Measurements from ENCODE around the gene FAM170B. TPM values are rescaled to one million over a fixed set of nuclear protein-coding genes. Genes with fewer than 3 reads are reported as not detected.

FAM170B gene
- total RNA-seq, 4 donors from 2014 or later, result not detected

DNA sequence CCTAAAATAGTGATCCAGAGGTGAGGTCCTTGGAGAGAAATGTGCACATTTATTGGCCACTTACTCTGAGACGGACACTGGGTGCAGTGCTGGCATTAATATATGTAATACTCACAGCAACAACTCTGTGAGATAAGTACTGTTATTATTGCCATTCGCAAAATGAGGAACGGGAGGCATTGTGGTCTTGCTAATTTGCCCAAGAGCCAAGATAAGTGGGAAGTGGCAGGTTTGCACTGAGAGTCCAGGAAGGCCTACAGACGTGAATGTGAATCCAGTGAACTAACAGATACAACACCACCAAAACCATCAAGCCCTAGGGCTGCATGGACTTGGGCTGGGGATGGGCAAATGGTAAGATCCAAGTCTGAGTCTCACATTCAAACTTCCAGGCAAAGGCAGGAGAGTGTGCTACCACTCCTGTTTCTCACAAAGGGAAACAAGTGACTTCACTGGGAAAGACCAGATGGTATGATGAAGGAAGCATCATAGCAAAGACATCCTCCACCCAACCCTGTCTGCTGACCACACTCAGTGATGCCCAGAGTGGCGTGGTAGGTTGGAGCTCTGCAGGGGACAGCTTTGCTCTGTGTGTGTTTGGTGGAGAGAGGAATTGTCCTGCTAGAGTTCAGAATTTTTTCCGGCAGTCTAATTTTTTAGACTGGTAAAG is 35.1 kb upstream of the FAM170B start:
- Histone ChIP-seq H3K4me1 (peaks cover 0 to 18% (median 0%) of the 10 kb centered on the region in 3 donors), H3K9me3 (no peaks in the 10 kb centered on the region), H3K27ac (no peak overlapping the region), H3K27me3 (no peaks in the 10 kb centered on the region), H3K36me3 (peaks cover 0 to 17% (median 0%) of the 10 kb centered on the region in 3 donors), H3K4me3 (no peak overlapping the region)
- intact Hi-C loops (cut with DNase I), result loop anchor here (5.0 to 10.0 kb wide), 2 partner anchors 192 to 504 kb away; no protein-coding TSS in a partner anchor
- no peak for DNase-seq
- 69 to 82% methylated on average over 6 of the region's 6 CpGs for WGBS, 2 donors
- TF ChIP-seq, protein P1, sequence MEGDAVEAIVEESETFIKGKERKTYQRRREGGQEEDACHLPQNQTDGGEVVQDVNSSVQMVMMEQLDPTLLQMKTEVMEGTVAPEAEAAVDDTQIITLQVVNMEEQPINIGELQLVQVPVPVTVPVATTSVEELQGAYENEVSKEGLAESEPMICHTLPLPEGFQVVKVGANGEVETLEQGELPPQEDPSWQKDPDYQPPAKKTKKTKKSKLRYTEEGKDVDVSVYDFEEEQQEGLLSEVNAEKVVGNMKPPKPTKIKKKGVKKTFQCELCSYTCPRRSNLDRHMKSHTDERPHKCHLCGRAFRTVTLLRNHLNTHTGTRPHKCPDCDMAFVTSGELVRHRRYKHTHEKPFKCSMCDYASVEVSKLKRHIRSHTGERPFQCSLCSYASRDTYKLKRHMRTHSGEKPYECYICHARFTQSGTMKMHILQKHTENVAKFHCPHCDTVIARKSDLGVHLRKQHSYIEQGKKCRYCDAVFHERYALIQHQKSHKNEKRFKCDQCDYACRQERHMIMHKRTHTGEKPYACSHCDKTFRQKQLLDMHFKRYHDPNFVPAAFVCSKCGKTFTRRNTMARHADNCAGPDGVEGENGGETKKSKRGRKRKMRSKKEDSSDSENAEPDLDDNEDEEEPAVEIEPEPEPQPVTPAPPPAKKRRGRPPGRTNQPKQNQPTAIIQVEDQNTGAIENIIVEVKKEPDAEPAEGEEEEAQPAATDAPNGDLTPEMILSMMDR (IDR thresholded peaks at IDR 0.05), result no peak
- no peak for TF ChIP-seq POLR2A (IDR thresholded peaks at IDR 0.05)

DNA sequence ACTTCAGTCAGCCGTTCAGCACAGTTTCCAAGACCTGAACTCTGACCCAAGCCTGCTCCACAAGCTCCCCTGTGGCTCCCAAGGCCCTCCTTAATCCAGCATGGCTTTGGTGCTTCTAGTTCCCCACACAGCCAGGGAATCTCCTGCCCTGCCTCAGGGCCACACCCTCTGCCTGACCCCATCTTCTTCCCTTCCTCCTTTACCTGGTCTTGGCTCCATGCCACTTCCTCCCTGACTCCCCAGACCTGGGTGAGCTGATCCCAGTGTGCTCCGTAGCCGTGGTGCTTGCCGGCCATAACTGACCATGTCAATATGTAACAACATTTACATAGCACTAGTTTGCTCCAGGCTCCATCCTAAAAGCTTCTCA is 34.3 kb upstream of the FAM170B start:
- TF ChIP-seq POLR2A (IDR thresholded peaks at IDR 0.05), result no peak
- TF ChIP-seq, protein P1 (IDR thresholded peaks at IDR 0.05), result no peak
- WGBS, 2 donors, result 75 to 84% methylated on average over 4 of the region's 4 CpGs
- intact Hi-C loops (cut with DNase I), result loop anchor here (5.0 to 10.0 kb wide), 2 partner anchors 191 to 503 kb away; no protein-coding TSS in a partner anchor
- Histone ChIP-seq H3K4me3 (no peak overlapping the region), H3K9me3 (no peaks in the 10 kb centered on the region), H3K27ac (no peak overlapping the region), H3K4me1 (peaks cover 0 to 18% (median 0%) of the 10 kb centered on the region in 3 donors), H3K36me3 (peaks cover 0 to 17% (median 0%) of the 10 kb centered on the region in 3 donors), H3K27me3 (no peaks in the 10 kb centered on the region)
- no peak for DNase-seq

- H3K27ac ChIP-seq, result no peak overlapping the region
- H3K4me3 ChIP-seq, result no peak overlapping the region
- no peak for TF ChIP-seq POLR2A (IDR thresholded peaks at IDR 0.05)
- TF ChIP-seq, protein P1 (IDR thresholded peaks at IDR 0.05), result no peak
- H3K4me1 ChIP-seq, result peaks cover 0 to 14% (median 0%) of the 10 kb centered on the region in 3 donors
- intact Hi-C loops (cut with DNase I), result loop anchor here (5.0 to 10.0 kb wide), 2 partner anchors 190 to 503 kb away; no protein-coding TSS in a partner anchor
- no peak for DNase-seq
- H3K36me3 ChIP-seq, result peaks cover 0 to 17% (median 0%) of the 10 kb centered on the region in 3 donors
- no peaks in the 10 kb centered on the region for H3K27me3 ChIP-seq
- H3K9me3 ChIP-seq, result no peaks in the 10 kb centered on the region
- whole genome bisulfite sequencing, 2 donors, result 82 to 87% methylated on average over 3 to 10 of the region's 12 CpGs
These were observed 33.8 kb upstream of the FAM170B start for GRCh38 chr10:49167425-49168170.

GRCh38 chr10:49166484-49167400 is 32.9 kb upstream of the FAM170B start:
- Histone ChIP-seq H3K9me3 (no peaks in the 10 kb centered on the region), H3K27me3 (no peaks in the 10 kb centered on the region), H3K4me3 (no peak overlapping the region), H3K36me3 (peaks cover 0 to 17% (median 0%) of the 10 kb centered on the region in 3 donors), H3K4me1 (peaks cover 0 to 8% (median 0%) of the 10 kb centered on the region in 3 donors), H3K27ac (no peak overlapping the region)
- TF ChIP-seq POLR2A (IDR thresholded peaks at IDR 0.05), result no peak
- TF ChIP-seq, protein P1 (IDR thresholded peaks at IDR 0.05), result no peak
- intact Hi-C loops (cut with DNase I), result loop anchor here (5.0 to 10.0 kb wide), 2 partner anchors 189 to 502 kb away; no protein-coding TSS in a partner anchor
- no peak for DNase-seq
- WGBS, 2 donors, result 85 to 88% methylated on average over 10 to 12 of the region's 14 CpGs

All from esophagus squamous epithelium (tissue), 5 donors.